ENCODE measurements around the gene BTRC. TPM values are rescaled to one million over a fixed set of nuclear protein-coding genes. Genes with fewer than 3 reads are reported as not detected.

Gene BTRC
- total and polyA plus RNA-seq, 7 donors = 2.4 to 32.6 (median 9.4) TPM

GRCh38 chr10:101570428-101571270 lies 216.7 kb downstream of the BTRC start:
- H3K9me3 ChIP-seq = peaks cover 0 to 4% (median 3%) of the 10 kb centered on the region in 4 donors
- DNase-seq = no peak
- 3 to 10% methylated on average over 37 of the region's 37 CpGs for WGBS, 2 donors
- peaks cover 36 to 54% (median 46%) of the 10 kb centered on the region in 3 donors for H3K27me3 ChIP-seq
- H3K27ac ChIP-seq = no peak overlapping the region
- peak overlapping the region; percentile 13 to 61 (median 48) for H3K4me3 ChIP-seq
- no peaks in the 10 kb centered on the region for H3K36me3 ChIP-seq
- TF ChIP-seq POLR2AphosphoS5 (IDR thresholded peaks at IDR 0.05) (no peak), CTCF (IDR thresholded peaks at IDR 0.05) (peak in 1 of 4 experiments; percentile 53), POLR2A (IDR thresholded peaks at IDR 0.05) (no peak), EP300 (IDR thresholded peaks at IDR 0.05) (no peak)
- intact Hi-C loops (cut with DNase I) = loop anchor here (2.0 kb wide), 1 partner anchor 410 kb away; no protein-coding TSS in a partner anchor
- H3K4me1 ChIP-seq = peaks cover 0 to 26% (median 24%) of the 10 kb centered on the region in 4 donors

- Histone ChIP-seq H3K9me3 (peaks cover 0 to 4% (median 3%) of the 10 kb centered on the region in 4 donors), H3K4me1 (peaks cover 0 to 23% (median 22%) of the 10 kb centered on the region in 4 donors), H3K27ac (no peak overlapping the region), H3K27me3 (peaks cover 29 to 47% (median 39%) of the 10 kb centered on the region in 3 donors), H3K36me3 (no peaks in the 10 kb centered on the region), H3K4me3 (no peak overlapping the region)
- 60 to 79% methylated on average over 8 of the region's 8 CpGs for WGBS, 2 donors
- intact Hi-C loops (cut with DNase I) = loop anchor here (2.0 kb wide), 1 partner anchor 411 kb away; no protein-coding TSS in a partner anchor
- no peak for DNase-seq
- TF ChIP-seq EP300 (IDR thresholded peaks at IDR 0.05) = no peak
- no peak for TF ChIP-seq POLR2A (IDR thresholded peaks at IDR 0.05)
- no peak for TF ChIP-seq CTCF (IDR thresholded peaks at IDR 0.05)
- TF ChIP-seq POLR2AphosphoS5 (IDR thresholded peaks at IDR 0.05) = no peak
These were observed 217.4 kb downstream of the BTRC start for GRCh38 chr10:101571271-101571925.

GRCh38 chr10:101572126-101572525 lies 218.2 kb downstream of the BTRC start:
- peaks cover 0 to under 1% (median 0%) of the 10 kb centered on the region in 4 donors for H3K36me3 ChIP-seq
- H3K27ac ChIP-seq = no peak overlapping the region
- no peak for DNase-seq
- TF ChIP-seq POLR2A (IDR thresholded peaks at IDR 0.05) = no peak
- TF ChIP-seq CTCF (IDR thresholded peaks at IDR 0.05) = no peak
- no peak for TF ChIP-seq POLR2AphosphoS5 (IDR thresholded peaks at IDR 0.05)
- no peak for TF ChIP-seq EP300 (IDR thresholded peaks at IDR 0.05)
- no peak overlapping the region for H3K4me3 ChIP-seq
- peaks cover 0 to 4% (median 3%) of the 10 kb centered on the region in 4 donors for H3K9me3 ChIP-seq
- H3K27me3 ChIP-seq = peaks cover 25 to 39% (median 32%) of the 10 kb centered on the region in 3 donors
- 80 to 89% methylated on average over 7 of the region's 7 CpGs for WGBS, 2 donors
- peaks cover 0 to 19% (median 17%) of the 10 kb centered on the region in 4 donors for H3K4me1 ChIP-seq
- intact Hi-C loops (cut with DNase I) = no loop called here

GRCh38 chr10:101572785-101573184 lies 218.8 kb downstream of the BTRC start:
- Histone ChIP-seq H3K27ac (no peak overlapping the region), H3K36me3 (peaks cover 0 to 7% (median 0%) of the 10 kb centered on the region in 4 donors), H3K4me1 (peaks cover 0 to 19% (median 17%) of the 10 kb centered on the region in 4 donors), H3K27me3 (peaks cover 25 to 33% (median 25%) of the 10 kb centered on the region in 3 donors), H3K4me3 (no peak overlapping the region), H3K9me3 (peaks cover 0 to 4% (median 3%) of the 10 kb centered on the region in 4 donors)
- intact Hi-C loops (cut with DNase I) = no loop called here
- 91 to 93% methylated on average over 2 of the region's 2 CpGs for WGBS, 2 donors
- DNase-seq = no peak
- TF ChIP-seq EP300 (IDR thresholded peaks at IDR 0.05) = no peak

All from sigmoid colon (tissue), 7 donors.